ENCODE results near the gene MATCAP1. TPM values are rescaled to one million over a fixed set of nuclear protein-coding genes. Genes with fewer than 3 reads are reported as not detected.

Gene MATCAP1
- total and polyA plus RNA-seq, 10 of the 15 experiments (the other 5 are each of a cell fraction or from before 2014, with no cell fraction given): 2.8 to 25.8 (median 8.6) TPM

- H3K4me3 ChIP-seq: peak within 1 kb of the TSS; percentile 99
- H3K9ac ChIP-seq (ENCODE audit: control insufficient read depth, insufficient read depth, low read length): peak within 1 kb of the TSS; percentile 97
- ChIA-PET RAD21 (ENCODE audit: unreplicated experiment) (interaction anchor here (0.8 to 1.7 kb wide), 5 partner anchors 22 to 55 kb away, joined by 3 to 7 read pairs (median 5); partner anchors contain the start of genes FHOD1, NOL3 and TMEM208), SMC1A (ENCODE audit: uncharacterized antibody, unreplicated experiment) (interaction anchor here (0.8 to 2.1 kb wide), 4 partner anchors 53 to 174 kb away, joined by 3 to 9 read pairs (median 3); partner anchors contain the start of gene PHAF1), CTCF (interaction anchor here (0.6 to 1.8 kb wide), 8 partner anchors 26 to 238 kb away, joined by 3 to 11 read pairs (median 4); partner anchors contain the start of genes FBXL8, TMEM208 and TRADD), POLR2A (interaction anchor here (0.7 to 4.7 kb wide), 6 partner anchors 17 to 52 kb away, joined by 3 to 22 read pairs (median 4); partner anchors contain the start of gene TMEM208)
- peaks cover 14 to 20% of the 10 kb centered on the region in 2 experiments for H3K36me3 ChIP-seq (ENCODE audit: control insufficient read depth in 2 of 2, insufficient read depth in 2 of 2, low read length in 1 of 2)
- FAIRE-seq (peak; percentile 99), DNase-seq (ENCODE audit: low read depth, low spot score) (peak; percentile 66), ATAC-seq (peak; percentile 98)
- H3K79me2 ChIP-seq (ENCODE audit: control insufficient read depth, insufficient read depth, low read length): peaks cover 23% of the 10 kb centered on the region
- H3K4me1 ChIP-seq (ENCODE audit: control insufficient read depth, insufficient read depth, low read length): peaks cover 8% of the 10 kb centered on the region
- peak within 1 kb of the TSS; percentile 63 for H2AFZ ChIP-seq (ENCODE audit: control insufficient read depth, low read depth, low read length)
- in situ Hi-C loops (cut with MboI) (no loop called here), intact Hi-C loops (cut with micrococcal nuclease; ENCODE audit: unreplicated experiment) (loop anchor here (2.0 kb wide), 1 partner anchor 55 kb away; the partner anchor contains the start of gene FHOD1)
- no peaks in the 10 kb centered on the region for H3K27me3 ChIP-seq (replicated peaks in 1 of 2; ENCODE audit: control insufficient read depth in 2 of 2, insufficient read depth in 2 of 2, low read length in 1 of 2)
- WGBS (ENCODE audit: insufficient coverage, insufficient replicate concordance, low lambda C conversion rate, missing lambda C conversion rate): 1% methylated on average over 47 of the region's 54 CpGs
- peaks cover 7% of the 10 kb centered on the region for H4K20me1 ChIP-seq (ENCODE audit: control insufficient read depth, insufficient read depth)
- H3K4me2 ChIP-seq (ENCODE audit: control insufficient read depth, insufficient read depth): peak within 1 kb of the TSS; percentile 95
- TSS peak; percentile 77 for BruUV-seq (replicated peaks)
- no peaks in the 10 kb centered on the region for H3K9me3 ChIP-seq (replicated peaks; ENCODE audit: control insufficient read depth, insufficient read depth, low read length)
- H3K27ac ChIP-seq (ENCODE audit: control insufficient read depth, insufficient read depth): peak within 1 kb of the TSS; percentile 79
- TF ChIP-seq STAT3 (IDR thresholded peaks at IDR 0.05; ENCODE audit: low read depth, low read length): no peak
- TF ChIP-seq E2F8 (IDR thresholded peaks at IDR 0.05; ENCODE audit: low read depth, partially characterized antibody): no peak
- peak; percentile 56 for TF ChIP-seq KLF5 (IDR thresholded peaks at IDR 0.05; ENCODE audit: partially characterized antibody)
- no peak for TF ChIP-seq WRNIP1 (IDR thresholded peaks at IDR 0.05; ENCODE audit: borderline replicate concordance, low read depth, low read length)
- 0 out of 2 replicates have a peak, but pooled peaks have one; percentile 54 for TF ChIP-seq BACH1 (IDR thresholded peaks at IDR 0.05; ENCODE audit: borderline replicate concordance)
- peak; percentile 83 for TF ChIP-seq RB1 (IDR thresholded peaks at IDR 0.05; ENCODE audit: borderline replicate concordance)
- TF ChIP-seq NFYA (IDR thresholded peaks at IDR 0.05; ENCODE audit: borderline replicate concordance, low read depth, low read length): no peak
- TF ChIP-seq NR2C2 (IDR thresholded peaks at IDR 0.05; ENCODE audit: borderline replicate concordance, control insufficient read depth, insufficient read length, low read depth): no peak
- TF ChIP-seq BCLAF1 (IDR thresholded peaks at IDR 0.05): no peak
- TF ChIP-seq MEF2B (IDR thresholded peaks at IDR 0.05; ENCODE audit: partially characterized antibody, poor library complexity, severe bottlenecking): no peak
- TF ChIP-seq POLR2AphosphoS2 (IDR thresholded peaks at IDR 0.05; ENCODE audit: low read depth, low read length): peak; percentile 70; the same call in 1 of the 2 replicates
- peak; percentile 87 for TF ChIP-seq LARP7 (IDR thresholded peaks at IDR 0.05)
- no peak for TF ChIP-seq ZZZ3 (IDR thresholded peaks at IDR 0.05; ENCODE audit: control insufficient read depth, insufficient read length, low read depth)
- peak; percentile 90 for TF ChIP-seq YY1 (IDR thresholded peaks at IDR 0.05; ENCODE audit: low read depth, low read length)
- TF ChIP-seq EZH2 (IDR thresholded peaks at IDR 0.05; ENCODE audit: borderline replicate concordance, control insufficient read depth, low read depth, low read length): no peak
- TF ChIP-seq ASH2L (IDR thresholded peaks at IDR 0.05; ENCODE audit: borderline replicate concordance, low read depth): no peak
Measured at GRCh38 chr16:67191995-67192681, 8.4 kb upstream of the MATCAP1 start, which contains the start of gene E2F4. Gene E2F4, plus strand, starts transcription at chr16:67192155. Its CDS starts 73 bp downstream, at chr16:67192228.
